ENCODE measurements around the gene SMCP.

SMCP gene, protein sequence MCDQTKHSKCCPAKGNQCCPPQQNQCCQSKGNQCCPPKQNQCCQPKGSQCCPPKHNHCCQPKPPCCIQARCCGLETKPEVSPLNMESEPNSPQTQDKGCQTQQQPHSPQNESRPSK

DNA sequence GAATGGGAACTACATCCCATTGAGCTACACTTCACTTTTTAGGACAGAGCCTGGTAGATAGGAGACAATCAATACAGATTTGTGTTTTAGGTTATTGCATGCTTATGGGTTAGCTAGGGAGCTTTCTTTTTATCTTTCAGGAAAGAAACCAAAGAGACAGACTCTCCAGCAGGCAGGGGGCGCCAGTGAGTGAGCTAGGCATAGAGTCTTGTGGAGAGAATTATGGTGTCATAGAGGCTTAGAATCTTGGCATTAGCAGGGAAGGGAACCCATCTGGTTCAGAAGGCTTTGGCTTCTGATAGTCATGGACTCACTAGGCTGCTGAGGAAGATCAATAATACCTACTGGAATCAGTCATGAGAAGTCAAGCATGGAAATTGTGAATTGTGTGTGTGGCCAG, at the start of gene SMCP:
TSS of gene SMCP (plus strand) at position 281 of the 400 bp plus-strand sequence. CDS start 6,101 bp downstream, outside the sequence.
- Histone ChIP-seq H3K27ac (ENCODE audit: low read depth in 2 of 2, low read length in 2 of 2) (no peak within 1 kb of the TSS), H3K4me3 (ENCODE audit: low read length in 2 of 2) (no peak within 1 kb of the TSS), H3K9ac (ENCODE audit: low read depth in 1 of 2, low read length in 2 of 2) (no peak within 1 kb of the TSS), H3K4me1 (ENCODE audit: control insufficient read depth in 2 of 2, insufficient read depth in 2 of 2, low read length in 2 of 2) (no peaks in the 10 kb centered on the region), H3K36me3 (ENCODE audit: control insufficient read depth in 2 of 2, insufficient read depth in 2 of 2, low read length in 2 of 2) (no peaks in the 10 kb centered on the region), H3K9me3 (ENCODE audit: control insufficient read depth in 2 of 2, low read length in 2 of 2) (no peaks in the 10 kb centered on the region), H3K27me3 (ENCODE audit: control insufficient read depth in 2 of 2, insufficient read depth in 2 of 2, low read length in 2 of 2) (no peaks in the 10 kb centered on the region)

DNA sequence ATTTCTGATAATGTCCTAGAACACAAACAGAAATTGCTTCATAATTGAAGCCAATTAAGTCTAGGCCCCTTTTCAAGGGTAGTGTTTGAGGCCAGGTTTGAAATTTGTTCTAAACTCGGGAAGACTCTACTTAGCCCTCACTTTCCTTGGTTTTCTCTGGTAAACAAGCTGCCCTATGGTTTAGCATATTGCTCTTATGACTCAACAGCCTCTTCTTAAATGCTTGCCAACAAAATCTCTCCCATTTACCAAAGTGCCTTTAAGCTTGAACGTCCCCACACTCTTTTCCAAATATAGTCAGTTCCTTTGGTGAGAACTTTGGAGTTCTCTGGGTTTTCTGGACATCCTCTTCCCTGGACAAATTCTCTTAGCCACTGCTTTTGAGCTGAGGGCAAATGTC, 41.3 kb upstream of the SMCP start:
- Histone ChIP-seq H3K4me1 (ENCODE audit: control insufficient read depth in 2 of 2, insufficient read depth in 2 of 2, low read length in 2 of 2) (no peaks in the 10 kb centered on the region), H3K36me3 (ENCODE audit: control insufficient read depth in 2 of 2, insufficient read depth in 2 of 2, low read length in 2 of 2) (no peaks in the 10 kb centered on the region), H3K27ac (ENCODE audit: low read depth in 2 of 2, low read length in 2 of 2) (no peak overlapping the region), H3K9me3 (ENCODE audit: control insufficient read depth in 2 of 2, low read length in 2 of 2) (no peaks in the 10 kb centered on the region), H3K4me3 (ENCODE audit: low read length in 2 of 2) (no peak overlapping the region), H3K27me3 (ENCODE audit: control insufficient read depth in 2 of 2, insufficient read depth in 2 of 2, low read length in 2 of 2) (no peaks in the 10 kb centered on the region), H3K9ac (ENCODE audit: low read depth in 1 of 2, low read length in 2 of 2) (no peak overlapping the region)

DNA sequence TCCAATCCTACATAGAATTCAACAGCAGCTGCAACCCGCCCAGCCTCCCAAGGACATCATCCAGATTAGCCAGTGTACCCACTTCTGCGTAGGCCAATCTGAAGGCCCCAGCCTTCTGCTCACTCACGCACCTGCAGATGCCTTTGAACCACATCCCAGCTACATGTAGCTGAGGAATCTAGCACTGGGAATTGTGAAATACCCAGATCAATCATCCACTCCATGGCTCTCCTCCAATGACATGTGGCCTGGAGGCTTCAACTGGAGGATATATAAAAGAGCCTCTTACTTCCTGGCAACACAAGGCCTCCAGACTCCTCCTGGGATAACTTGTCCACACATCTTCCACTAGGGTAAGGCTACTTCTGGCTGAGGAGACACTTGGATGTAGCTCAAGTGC, 35.6 kb upstream of the SMCP start, which contains the start of gene LCE6A:
TSS of gene LCE6A (plus strand) at position 301 of the 400 bp plus-strand sequence. CDS start 665 bp downstream, outside the sequence.
- Histone ChIP-seq H3K4me1 (ENCODE audit: control insufficient read depth in 2 of 2, insufficient read depth in 2 of 2, low read length in 2 of 2) (no peaks in the 10 kb centered on the region), H3K9me3 (ENCODE audit: control insufficient read depth in 2 of 2, low read length in 2 of 2) (no peaks in the 10 kb centered on the region), H3K4me3 (ENCODE audit: low read length in 2 of 2) (no peak within 1 kb of the TSS), H3K27me3 (ENCODE audit: control insufficient read depth in 2 of 2, insufficient read depth in 2 of 2, low read length in 2 of 2) (no peaks in the 10 kb centered on the region), H3K27ac (ENCODE audit: low read depth in 2 of 2, low read length in 2 of 2) (no peak within 1 kb of the TSS), H3K36me3 (ENCODE audit: control insufficient read depth in 2 of 2, insufficient read depth in 2 of 2, low read length in 2 of 2) (no peaks in the 10 kb centered on the region), H3K9ac (ENCODE audit: low read depth in 1 of 2, low read length in 2 of 2) (no peak within 1 kb of the TSS)

DNA sequence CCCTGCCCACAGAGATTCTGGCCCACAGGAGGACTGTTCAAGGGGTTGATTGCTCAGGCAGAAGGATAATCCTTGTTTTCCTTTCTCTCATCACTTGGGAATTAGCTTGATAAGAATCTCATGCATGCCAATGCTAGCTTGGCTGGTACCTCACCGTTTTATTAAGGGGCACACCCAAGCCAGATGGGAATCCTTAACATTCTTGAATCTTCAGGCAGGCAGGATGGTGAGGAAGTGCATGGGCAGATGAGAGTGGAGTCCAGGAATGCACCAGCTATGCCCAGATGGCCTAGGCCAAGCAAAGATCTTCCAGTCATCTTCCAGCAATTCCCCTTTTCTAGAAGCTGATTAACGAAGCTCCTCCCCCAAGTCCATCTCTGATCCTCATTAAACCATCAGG, 22.5 kb upstream of the SMCP start:
- Histone ChIP-seq H3K9ac (ENCODE audit: low read depth in 1 of 2, low read length in 2 of 2) (no peak overlapping the region), H3K36me3 (ENCODE audit: control insufficient read depth in 2 of 2, insufficient read depth in 2 of 2, low read length in 2 of 2) (no peaks in the 10 kb centered on the region), H3K9me3 (ENCODE audit: control insufficient read depth in 2 of 2, low read length in 2 of 2) (no peaks in the 10 kb centered on the region), H3K27me3 (ENCODE audit: control insufficient read depth in 2 of 2, insufficient read depth in 2 of 2, low read length in 2 of 2) (no peaks in the 10 kb centered on the region), H3K27ac (ENCODE audit: low read depth in 2 of 2, low read length in 2 of 2) (no peak overlapping the region), H3K4me3 (ENCODE audit: low read length in 2 of 2) (no peak overlapping the region), H3K4me1 (ENCODE audit: control insufficient read depth in 2 of 2, insufficient read depth in 2 of 2, low read length in 2 of 2) (no peaks in the 10 kb centered on the region)

DNA sequence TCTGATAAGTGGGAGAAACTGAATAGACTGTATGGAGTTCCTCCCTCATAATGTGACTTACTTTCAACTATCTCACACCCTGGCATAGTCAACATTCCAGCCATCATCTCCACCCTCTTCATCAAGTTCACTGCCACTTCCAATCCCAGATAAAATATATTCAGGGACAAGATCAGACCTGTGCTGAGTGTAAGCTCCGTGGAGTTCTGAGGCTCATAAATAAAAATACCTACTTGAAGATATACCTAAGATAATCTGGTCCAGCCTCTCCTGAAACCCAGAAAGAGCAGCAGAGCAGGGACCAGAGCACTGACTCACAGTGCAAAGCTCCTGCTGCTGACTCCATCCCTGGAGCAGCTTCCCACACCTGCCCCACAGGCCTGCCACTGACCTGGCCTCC, 20.1 kb upstream of the SMCP start:
- H3K36me3 ChIP-seq (ENCODE audit: control insufficient read depth in 2 of 2, insufficient read depth in 2 of 2, low read length in 2 of 2): no peaks in the 10 kb centered on the region

DNA sequence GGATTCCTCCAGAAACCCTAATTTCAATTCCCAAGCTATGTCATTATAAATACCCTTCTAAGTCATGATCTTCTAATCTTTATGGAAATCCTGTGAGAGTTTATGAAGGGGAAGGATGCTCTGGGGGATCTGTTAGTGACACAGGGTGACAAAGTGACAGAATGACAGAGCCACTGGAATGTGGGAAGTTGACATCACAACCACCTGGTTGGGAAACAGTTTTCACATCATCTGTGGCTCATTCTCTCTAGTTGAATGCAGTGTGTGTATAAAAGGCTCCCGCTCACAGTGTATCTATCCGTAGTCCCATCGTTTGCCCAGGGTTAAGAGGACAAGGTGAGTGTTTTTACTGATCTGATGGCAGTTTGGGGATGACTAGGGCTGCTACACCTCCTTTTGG, 18.4 kb upstream of the SMCP start, which contains the start of gene LCE7A:
TSS of gene LCE7A (plus strand) at position 301 of the 400 bp plus-strand sequence. CDS start 702 bp downstream, outside the sequence.
- H3K27ac ChIP-seq (ENCODE audit: low read depth in 2 of 2, low read length in 2 of 2): no peak within 1 kb of the TSS
- no peaks in the 10 kb centered on the region for H3K9me3 ChIP-seq (ENCODE audit: control insufficient read depth in 2 of 2, low read length in 2 of 2)
- H3K27me3 ChIP-seq (ENCODE audit: control insufficient read depth in 2 of 2, insufficient read depth in 2 of 2, low read length in 2 of 2): no peaks in the 10 kb centered on the region
- H3K4me3 ChIP-seq (ENCODE audit: low read length in 2 of 2): no peak within 1 kb of the TSS
- H3K36me3 ChIP-seq (ENCODE audit: control insufficient read depth in 2 of 2, insufficient read depth in 2 of 2, low read length in 2 of 2): no peaks in the 10 kb centered on the region
- no peak within 1 kb of the TSS for H3K9ac ChIP-seq (ENCODE audit: low read depth in 1 of 2, low read length in 2 of 2)
- H3K4me1 ChIP-seq (ENCODE audit: control insufficient read depth in 2 of 2, insufficient read depth in 2 of 2, low read length in 2 of 2): no peaks in the 10 kb centered on the region

More for the DNA sequence above, 20.1 kb upstream of the SMCP start:
- H3K27me3 ChIP-seq (ENCODE audit: control insufficient read depth in 2 of 2, insufficient read depth in 2 of 2, low read length in 2 of 2): no peaks in the 10 kb centered on the region
- H3K27ac ChIP-seq (ENCODE audit: low read depth in 2 of 2, low read length in 2 of 2): no peak overlapping the region
- H3K4me1 ChIP-seq (ENCODE audit: control insufficient read depth in 2 of 2, insufficient read depth in 2 of 2, low read length in 2 of 2): no peaks in the 10 kb centered on the region
- H3K4me3 ChIP-seq (ENCODE audit: low read length in 2 of 2): no peak overlapping the region
- no peak overlapping the region for H3K9ac ChIP-seq (ENCODE audit: low read depth in 1 of 2, low read length in 2 of 2)
- H3K9me3 ChIP-seq (ENCODE audit: control insufficient read depth in 2 of 2, low read length in 2 of 2): no peaks in the 10 kb centered on the region

DNA sequence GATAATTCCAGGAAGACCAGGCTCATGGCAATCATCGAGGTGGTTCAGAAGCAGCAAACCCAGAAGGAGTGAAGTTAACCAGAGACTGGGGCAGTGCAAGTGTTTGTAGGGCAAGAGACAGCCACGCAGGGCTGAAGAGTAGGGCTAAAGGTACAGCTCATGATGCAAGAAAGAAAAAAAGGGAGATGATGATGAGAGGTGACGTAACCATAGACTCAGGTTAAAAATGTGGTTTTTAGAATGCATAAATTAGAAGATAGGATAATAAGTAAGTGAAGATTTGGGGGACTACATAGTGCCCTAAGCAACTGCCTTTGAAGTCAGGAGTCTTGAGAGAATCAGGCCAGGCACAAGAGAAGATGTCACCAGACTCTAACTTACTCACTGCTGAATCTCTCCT, 18.0 kb upstream of the SMCP start:
- Histone ChIP-seq H3K36me3 (ENCODE audit: control insufficient read depth in 2 of 2, insufficient read depth in 2 of 2, low read length in 2 of 2) (no peaks in the 10 kb centered on the region), H3K9me3 (ENCODE audit: control insufficient read depth in 2 of 2, low read length in 2 of 2) (no peaks in the 10 kb centered on the region), H3K9ac (ENCODE audit: low read depth in 1 of 2, low read length in 2 of 2) (no peak overlapping the region), H3K27ac (ENCODE audit: low read depth in 2 of 2, low read length in 2 of 2) (no peak overlapping the region), H3K4me1 (ENCODE audit: control insufficient read depth in 2 of 2, insufficient read depth in 2 of 2, low read length in 2 of 2) (no peaks in the 10 kb centered on the region), H3K4me3 (ENCODE audit: low read length in 2 of 2) (no peak overlapping the region), H3K27me3 (ENCODE audit: control insufficient read depth in 2 of 2, insufficient read depth in 2 of 2, low read length in 2 of 2) (no peaks in the 10 kb centered on the region)

DNA sequence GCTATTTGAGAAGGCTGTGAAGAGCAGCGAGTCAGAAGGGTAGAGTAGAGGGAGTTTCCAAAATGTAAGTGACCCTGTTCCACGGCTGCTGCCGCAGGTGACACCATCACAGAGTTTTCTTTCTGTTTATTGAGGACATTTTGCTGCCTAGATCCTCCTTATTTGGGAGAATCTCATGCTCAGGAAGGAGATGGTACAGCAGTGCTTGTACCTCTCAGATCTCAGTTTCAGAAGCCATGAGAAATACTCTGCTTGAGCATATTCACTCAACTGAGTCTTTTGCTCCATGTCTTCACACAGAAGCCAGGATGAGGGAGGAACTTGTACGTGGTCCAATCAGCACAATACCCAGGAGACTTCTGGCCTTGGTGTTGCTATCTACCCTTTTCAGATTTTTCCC, 16.7 kb upstream of the SMCP start:
- no peaks in the 10 kb centered on the region for H3K4me1 ChIP-seq (ENCODE audit: control insufficient read depth in 2 of 2, insufficient read depth in 2 of 2, low read length in 2 of 2)
- H3K9me3 ChIP-seq (ENCODE audit: control insufficient read depth in 2 of 2, low read length in 2 of 2): no peaks in the 10 kb centered on the region
- no peak overlapping the region for H3K27ac ChIP-seq (ENCODE audit: low read depth in 2 of 2, low read length in 2 of 2)
- no peaks in the 10 kb centered on the region for H3K27me3 ChIP-seq (ENCODE audit: control insufficient read depth in 2 of 2, insufficient read depth in 2 of 2, low read length in 2 of 2)
- H3K4me3 ChIP-seq (ENCODE audit: low read length in 2 of 2): no peak overlapping the region
- no peak overlapping the region for H3K9ac ChIP-seq (ENCODE audit: low read depth in 1 of 2, low read length in 2 of 2)
- no peaks in the 10 kb centered on the region for H3K36me3 ChIP-seq (ENCODE audit: control insufficient read depth in 2 of 2, insufficient read depth in 2 of 2, low read length in 2 of 2)

DNA sequence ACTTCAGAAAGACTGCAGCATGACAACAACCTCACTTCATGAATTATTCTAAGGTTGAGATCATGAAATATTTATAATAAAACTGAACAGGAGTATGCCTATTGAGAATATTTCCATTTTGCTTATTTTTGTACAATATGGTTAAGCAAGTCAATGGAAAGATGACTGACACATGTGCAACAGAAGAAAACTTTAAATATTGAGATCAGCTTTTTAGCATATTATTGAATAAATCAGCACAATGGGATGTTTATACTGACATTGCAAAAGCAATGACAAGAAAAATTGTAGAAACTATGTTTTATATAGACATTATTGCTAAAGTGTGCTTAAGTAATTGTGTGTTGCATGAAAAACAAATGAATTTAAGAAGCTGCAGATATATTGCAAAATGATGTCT, 13.7 kb upstream of the SMCP start:
- Histone ChIP-seq H3K4me1 (ENCODE audit: control insufficient read depth in 2 of 2, insufficient read depth in 2 of 2, low read length in 2 of 2) (no peaks in the 10 kb centered on the region), H3K9ac (ENCODE audit: low read depth in 1 of 2, low read length in 2 of 2) (no peak overlapping the region), H3K36me3 (ENCODE audit: control insufficient read depth in 2 of 2, insufficient read depth in 2 of 2, low read length in 2 of 2) (no peaks in the 10 kb centered on the region), H3K27ac (ENCODE audit: low read depth in 2 of 2, low read length in 2 of 2) (no peak overlapping the region), H3K27me3 (ENCODE audit: control insufficient read depth in 2 of 2, insufficient read depth in 2 of 2, low read length in 2 of 2) (no peaks in the 10 kb centered on the region), H3K9me3 (ENCODE audit: control insufficient read depth in 2 of 2, low read length in 2 of 2) (no peaks in the 10 kb centered on the region), H3K4me3 (ENCODE audit: low read length in 2 of 2) (no peak overlapping the region)

DNA sequence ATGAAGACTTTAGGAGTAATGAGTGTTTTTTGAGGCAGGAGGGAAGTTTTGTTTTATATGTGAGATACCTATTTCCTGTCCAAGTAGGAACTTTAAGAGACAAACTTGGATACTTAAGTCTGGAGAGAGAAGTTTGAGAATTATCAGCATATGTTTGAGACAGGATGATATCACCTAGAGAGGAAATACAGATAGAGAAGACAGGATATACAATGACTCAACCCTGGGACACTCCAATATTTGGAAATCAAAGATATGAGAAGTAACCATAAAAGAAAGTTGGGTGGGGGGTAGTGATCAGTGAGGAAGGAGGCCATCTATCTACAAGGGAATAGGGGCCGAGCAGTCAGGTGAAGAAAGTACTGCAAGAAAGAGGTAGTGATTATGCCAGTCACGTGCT, 11.8 kb upstream of the SMCP start:
- Histone ChIP-seq H3K4me1 (ENCODE audit: control insufficient read depth in 2 of 2, insufficient read depth in 2 of 2, low read length in 2 of 2) (no peaks in the 10 kb centered on the region), H3K9ac (ENCODE audit: low read depth in 1 of 2, low read length in 2 of 2) (no peak overlapping the region), H3K4me3 (ENCODE audit: low read length in 2 of 2) (no peak overlapping the region), H3K9me3 (ENCODE audit: control insufficient read depth in 2 of 2, low read length in 2 of 2) (no peaks in the 10 kb centered on the region), H3K36me3 (ENCODE audit: control insufficient read depth in 2 of 2, insufficient read depth in 2 of 2, low read length in 2 of 2) (no peaks in the 10 kb centered on the region), H3K27ac (ENCODE audit: low read depth in 2 of 2, low read length in 2 of 2) (no peak overlapping the region), H3K27me3 (ENCODE audit: control insufficient read depth in 2 of 2, insufficient read depth in 2 of 2, low read length in 2 of 2) (no peaks in the 10 kb centered on the region)
